ENCODE results near the gene MEGF11.

GRCh38 chr15:66249605-66250174 is 3.9 kb downstream of the MEGF11 start:
- TF ChIP-seq CTCF (IDR thresholded peaks at IDR 0.05) (no peak), POLR2A (IDR thresholded peaks at IDR 0.05) (no peak)
